A673 (cell line): ENCODE data around the gene LPCAT1. TPM values are rescaled to one million over a fixed set of nuclear protein-coding genes. Genes with fewer than 3 reads are reported as not detected.

Source experiments
- BruUV-seq: library from RNA; stranded (reverse); fragments of 400-500 nt; replicated peaks from 2 replicates; lab custom pipeline; 2021; lab: Mats Ljungman, UMichigan
- CTCF ChIA-PET: fragments of 300-600 bp; sonication (Branson Sonifier 250); formaldehyde crosslinking; loops from one replicate; lab custom pipeline; 2022; ENCODE audit warnings: antibody characterized with exemption; lab: Charles Lee
- POLR2A ChIA-PET: fragments of 300-600 bp; sonication (Branson Sonifier 250); formaldehyde crosslinking; loops from one replicate; lab custom pipeline; 2022; ENCODE audit warnings: antibody characterized with exemption; ENCODE audit not compliant: low non-redundant PET; lab: Charles Lee
- DNase-seq: peaks from one replicate; pipeline ENCODE4 v3.0.0-alpha.2; 2015; ENCODE audit warnings: low spot score
- H3K27ac ChIP-seq: fragments of 200-600 bp; sonication (generic); 2 replicates; pipeline ENCODE4 v1.5.1; 2016; ENCODE audit warnings: mixed run types, low read depth, mild to moderate bottlenecking, mixed read lengths, antibody characterized with exemption, low read length; ENCODE audit not compliant: poor library complexity, severe bottlenecking
- H3K27me3 ChIP-seq: fragments of 200-600 bp; sonication (generic); replicated peaks from 2 replicates; pipeline ENCODE4 v1.6.1; 2017; ENCODE audit warnings: mixed run types, low read depth, mild to moderate bottlenecking, mixed read lengths, antibody characterized with exemption, low read length; ENCODE audit not compliant: insufficient read depth, poor library complexity
- H3K36me3 ChIP-seq: fragments of 200-600 bp; sonication (generic); 2 replicates; pipeline ENCODE4 v1.6.1; 2016; ENCODE audit warnings: mixed run types, mild to moderate bottlenecking, mixed read lengths, antibody characterized with exemption, low read length; ENCODE audit not compliant: insufficient read depth, poor library complexity, severe bottlenecking
- H3K4me1 ChIP-seq: fragments of 200-600 bp; sonication (generic); 2 replicates; pipeline ENCODE4 v1.6.1; 2017; ENCODE audit warnings: mixed run types, mild to moderate bottlenecking, mixed read lengths, antibody characterized with exemption, low read length; ENCODE audit not compliant: insufficient read depth, poor library complexity, severe bottlenecking
- H3K4me3 ChIP-seq: fragments of 200-600 bp; sonication (generic); 2 replicates; pipeline ENCODE4 v1.5.1; 2016; ENCODE audit warnings: low read depth, mixed run types, mild to moderate bottlenecking, mixed read lengths, low read length; ENCODE audit not compliant: poor library complexity, severe bottlenecking
- H3K9me3 ChIP-seq: fragments of 200-600 bp; sonication (generic); 2 replicates; pipeline ENCODE4 v1.6.1; 2016; ENCODE audit warnings: mixed run types, low read depth, mild to moderate bottlenecking, mixed read lengths, antibody characterized with exemption, low read length; ENCODE audit not compliant: poor library complexity, severe bottlenecking
- EZH2 ChIP-seq: fragments of 200-600 bp; sonication (generic); IDR thresholded peaks from 2 replicates; pipeline ENCODE4 v1.6.1; 2017; ENCODE audit warnings: borderline replicate concordance, low read depth, mild to moderate bottlenecking, mixed read lengths, antibody characterized with exemption, low read length; ENCODE audit not compliant: poor library complexity, severe bottlenecking
- intact Hi-C: fragments of 100-400 bp; cut with micrococcal nuclease; formaldehyde crosslinking; loops from one replicate; pipeline ENCODE4 v1.10.0; 2022; ENCODE audit not compliant: unreplicated experiment
- total RNA-seq: library from RNA; stranded (reverse); gene quantifications from 2 replicates; pipeline ENCODE4 v1.2.3, GENCODE V29; 2021
- TF ChIP-seq, protein P1 (sequence below): fragments of 300-800, 200-600 bp; sonication (generic); conservative IDR thresholded peaks from 2 replicates; pipeline ENCODE4 v1.5.1; 2017; ENCODE audit warnings: low read depth, mild to moderate bottlenecking, antibody characterized with exemption, low read length, moderate library complexity, mixed read lengths

The LPCAT1 gene
- total RNA-seq, 1 experiment from 2014 or later = 97.3 TPM

DNA sequence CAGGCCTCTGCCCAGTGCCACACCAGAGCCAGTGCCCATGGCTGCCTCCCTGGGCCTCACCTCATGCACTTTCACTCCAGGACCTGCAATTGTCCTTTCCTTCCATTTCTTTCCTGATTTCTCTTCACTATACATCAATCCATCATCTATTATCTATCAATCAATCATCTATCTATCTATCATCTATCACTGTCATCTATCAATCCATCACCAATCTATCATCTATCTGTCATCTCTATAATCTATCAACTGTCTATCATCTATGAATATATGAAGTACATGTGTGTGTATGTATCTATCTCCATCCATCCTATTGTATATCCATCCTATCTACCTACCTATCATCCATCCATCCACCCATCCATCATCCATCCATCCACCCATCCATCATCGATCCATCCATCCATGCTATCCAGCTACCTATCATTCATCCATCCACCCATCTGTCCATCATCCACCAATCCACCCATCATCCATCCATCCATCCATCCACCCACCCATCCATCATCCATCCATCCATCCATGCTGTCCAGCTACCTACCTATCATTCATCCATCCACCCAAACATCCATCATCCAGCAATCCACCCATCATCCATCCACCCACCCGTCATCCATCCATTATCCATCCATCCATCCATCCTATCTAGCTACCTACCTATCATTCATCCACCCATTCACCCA lies 105.4 kb downstream of the LPCAT1 start:
- Histone ChIP-seq H3K4me3 (no peak overlapping the region), H3K27me3 (no peaks in the 10 kb centered on the region), H3K36me3 (no peaks in the 10 kb centered on the region), H3K27ac (no peak overlapping the region), H3K9me3 (no peaks in the 10 kb centered on the region), H3K4me1 (no peaks in the 10 kb centered on the region)
- POLR2A ChIA-PET = no interaction called here
- no peak for DNase-seq
- intact Hi-C loops = no loop called here
- no peak for TF ChIP-seq EZH2
- TF ChIP-seq, protein P1, sequence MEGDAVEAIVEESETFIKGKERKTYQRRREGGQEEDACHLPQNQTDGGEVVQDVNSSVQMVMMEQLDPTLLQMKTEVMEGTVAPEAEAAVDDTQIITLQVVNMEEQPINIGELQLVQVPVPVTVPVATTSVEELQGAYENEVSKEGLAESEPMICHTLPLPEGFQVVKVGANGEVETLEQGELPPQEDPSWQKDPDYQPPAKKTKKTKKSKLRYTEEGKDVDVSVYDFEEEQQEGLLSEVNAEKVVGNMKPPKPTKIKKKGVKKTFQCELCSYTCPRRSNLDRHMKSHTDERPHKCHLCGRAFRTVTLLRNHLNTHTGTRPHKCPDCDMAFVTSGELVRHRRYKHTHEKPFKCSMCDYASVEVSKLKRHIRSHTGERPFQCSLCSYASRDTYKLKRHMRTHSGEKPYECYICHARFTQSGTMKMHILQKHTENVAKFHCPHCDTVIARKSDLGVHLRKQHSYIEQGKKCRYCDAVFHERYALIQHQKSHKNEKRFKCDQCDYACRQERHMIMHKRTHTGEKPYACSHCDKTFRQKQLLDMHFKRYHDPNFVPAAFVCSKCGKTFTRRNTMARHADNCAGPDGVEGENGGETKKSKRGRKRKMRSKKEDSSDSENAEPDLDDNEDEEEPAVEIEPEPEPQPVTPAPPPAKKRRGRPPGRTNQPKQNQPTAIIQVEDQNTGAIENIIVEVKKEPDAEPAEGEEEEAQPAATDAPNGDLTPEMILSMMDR = no peak
- BruUV-seq = no TSS peak
- CTCF ChIA-PET = no interaction called here

DNA sequence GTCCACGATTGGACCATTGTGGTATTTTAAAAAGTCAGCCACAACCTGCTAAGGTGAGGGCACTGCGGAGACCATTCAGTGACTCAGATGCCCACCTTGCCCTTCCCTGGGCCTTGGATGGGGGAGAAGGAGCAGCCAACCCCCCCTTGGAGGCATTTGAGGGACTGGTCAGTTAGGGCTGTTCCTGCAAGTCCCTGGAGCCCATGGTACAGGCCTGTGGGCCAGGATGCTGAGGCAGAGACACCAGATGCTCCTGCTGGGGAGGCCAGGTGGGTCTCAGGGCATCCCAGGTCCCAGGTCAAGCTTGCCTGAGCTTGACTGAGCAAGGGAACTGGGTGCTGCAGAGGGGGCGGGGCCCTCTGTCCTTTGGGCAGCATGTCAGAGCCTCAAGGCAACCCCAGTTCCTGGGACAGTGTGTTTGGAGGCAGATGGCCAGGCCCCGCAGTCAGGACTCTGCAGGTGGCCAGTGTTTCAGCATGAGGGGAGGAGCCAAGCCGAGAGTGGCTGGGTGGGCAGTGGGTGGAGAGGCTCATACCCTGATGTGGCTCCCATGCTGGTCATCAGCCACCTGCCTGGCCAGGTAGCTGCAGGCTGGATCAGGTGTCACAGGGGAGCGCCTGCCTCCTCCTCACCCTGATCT lies 106.1 kb downstream of the LPCAT1 start:
- intact Hi-C loops = no loop called here
- ChIA-PET POLR2A (no interaction called here), CTCF (no interaction called here)
- Histone ChIP-seq H3K36me3 (no peaks in the 10 kb centered on the region), H3K4me3 (no peak overlapping the region), H3K27ac (no peak overlapping the region), H3K27me3 (no peaks in the 10 kb centered on the region), H3K9me3 (no peaks in the 10 kb centered on the region), H3K4me1 (no peaks in the 10 kb centered on the region)
- TF ChIP-seq, protein P1 = no peak
- no peak for TF ChIP-seq EZH2
- no peak for DNase-seq
- no TSS peak for BruUV-seq

DNA sequence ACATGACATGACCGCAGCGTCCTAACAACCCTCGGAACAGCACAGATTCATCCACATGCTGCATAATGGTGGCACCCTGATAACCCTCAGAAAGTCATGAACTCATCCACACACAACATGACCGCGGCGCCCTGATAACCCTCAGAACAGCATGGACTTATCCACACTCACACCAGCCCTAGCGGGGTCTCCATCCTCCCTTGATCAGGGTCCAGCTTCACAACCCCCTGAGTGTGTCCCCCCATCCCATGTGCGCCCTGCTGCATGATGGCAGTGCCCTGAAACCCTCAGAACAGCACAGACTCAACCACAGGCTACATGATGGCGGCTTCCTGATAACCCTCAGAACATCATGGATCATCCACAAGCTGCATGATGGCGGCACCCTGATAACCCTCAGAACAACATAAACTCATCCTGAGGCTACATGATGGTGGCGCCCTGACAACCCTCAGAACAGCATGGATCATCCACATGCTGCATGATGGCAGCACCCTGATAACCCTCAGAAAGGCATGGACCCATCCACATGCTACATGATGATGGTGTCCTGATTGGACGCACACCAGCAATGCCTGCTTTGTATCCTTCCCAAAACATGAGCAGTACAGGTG lies 106.8 kb downstream of the LPCAT1 start:
- H3K4me1 ChIP-seq = no peaks in the 10 kb centered on the region
- H3K9me3 ChIP-seq = no peaks in the 10 kb centered on the region
- POLR2A ChIA-PET = no interaction called here
- H3K4me3 ChIP-seq = no peak overlapping the region
- no peaks in the 10 kb centered on the region for H3K36me3 ChIP-seq
- intact Hi-C loops = no loop called here
- no TSS peak for BruUV-seq
- no peaks in the 10 kb centered on the region for H3K27me3 ChIP-seq
- no peak overlapping the region for H3K27ac ChIP-seq
- DNase-seq = no peak
- CTCF ChIA-PET = no interaction called here
- TF ChIP-seq, protein P1 = no peak
- no peak for TF ChIP-seq EZH2
